IPS-11a (cell line): ENCODE results near the gene GLI1.
"Not testable (repeated sequence)": the region's sequence is repeated elsewhere in the genome, so short reads cannot be mapped to it uniquely, and the experiment has no call there.

Experiments
- H3K4me3 ChIP-seq: one replicate; pipeline ENCODE4 v1.5.1; 2013; ENCODE audit warnings: low read depth, low read length, control low read depth

Gene GLI1

GRCh38 chr12:57459750-57460467 lies at the start of gene GLI1:
Gene GLI1 (plus strand): TSS chr12:57459785. CDS start chr12:57463692, 3,907 bp downstream.
- H3K4me3 ChIP-seq = peak within 1 kb of the TSS; percentile 56

- no peak overlapping the region for H3K4me3 ChIP-seq
Observed at GRCh38 chr12:57410534-57410933, 49.1 kb upstream of the GLI1 start.

- H3K4me3 ChIP-seq = not testable (repeated sequence)
Observed at GRCh38 chr12:57414160-57414559, 45.4 kb upstream of the GLI1 start.

GRCh38 chr12:57415088-57415487 lies 44.5 kb upstream of the GLI1 start:
- no peak overlapping the region for H3K4me3 ChIP-seq

- H3K4me3 ChIP-seq = no peak overlapping the region
Observed at GRCh38 chr12:57416039-57416996, 43.3 kb upstream of the GLI1 start.

- no peak overlapping the region for H3K4me3 ChIP-seq
Observed at GRCh38 chr12:57418255-57418654, 41.3 kb upstream of the GLI1 start.

- no peak overlapping the region for H3K4me3 ChIP-seq
Observed at GRCh38 chr12:57419495-57419894, 40.1 kb upstream of the GLI1 start.

GRCh38 chr12:57420482-57420881 lies 39.1 kb upstream of the GLI1 start:
- no peak overlapping the region for H3K4me3 ChIP-seq

GRCh38 chr12:57426948-57427347 lies 32.6 kb upstream of the GLI1 start:
- H3K4me3 ChIP-seq = not testable (repeated sequence)

- H3K4me3 ChIP-seq = no peak overlapping the region
Observed at GRCh38 chr12:57428965-57429364, 30.6 kb upstream of the GLI1 start.

GRCh38 chr12:57429473-57430111 lies 30.0 kb upstream of the GLI1 start:
- peak overlapping the region; percentile 86 for H3K4me3 ChIP-seq

GRCh38 chr12:57430112-57430930 lies 29.3 kb upstream of the GLI1 start:
- peak overlapping the region; percentile 86 for H3K4me3 ChIP-seq

- H3K4me3 ChIP-seq = peak within 1 kb of the TSS; percentile 86
Observed at GRCh38 chr12:57430931-57431566, 28.5 kb upstream of the GLI1 start, which contains the start of gene R3HDM2. Gene R3HDM2 (minus strand): TSS chr12:57431043. CDS start chr12:57310428, 120,615 bp downstream.

- H3K4me3 ChIP-seq = no peak overlapping the region
Observed at GRCh38 chr12:57431654-57432188, 27.9 kb upstream of the GLI1 start.

GRCh38 chr12:57433370-57433769 lies 26.2 kb upstream of the GLI1 start:
- no peak overlapping the region for H3K4me3 ChIP-seq

- H3K4me3 ChIP-seq = no peak within 1 kb of the TSS
Observed at GRCh38 chr12:57434517-57435223, 24.9 kb upstream of the GLI1 start, which contains the start of gene INHBC. Gene INHBC (plus strand): TSS chr12:57434784. CDS start chr12:57434887, 103 bp downstream.

- no peak overlapping the region for H3K4me3 ChIP-seq
Observed at GRCh38 chr12:57435293-57435692, 24.3 kb upstream of the GLI1 start.

- H3K4me3 ChIP-seq = no peak overlapping the region
Observed at GRCh38 chr12:57438400-57438799, 21.2 kb upstream of the GLI1 start.

GRCh38 chr12:57439762-57440266 lies 19.8 kb upstream of the GLI1 start:
- H3K4me3 ChIP-seq = no peak overlapping the region
